ENCODE measurements around the gene CISTR. TPM values are rescaled to one million over a fixed set of nuclear protein-coding genes. Genes with fewer than 3 reads are reported as not detected.
A peak's percentile ranks its signal among the peaks of the same experiment; 100 is the strongest.

The CISTR gene
- total and polyA plus RNA-seq, 2 donors (not counting 1 experiment from before 2014, with no cell fraction given) = not detected

GRCh38 chr12:53739214-53740129 is 12.3 kb downstream of the CISTR start:
- Histone ChIP-seq H3K79me2 (ENCODE audit: control insufficient read depth, insufficient read depth, low read length) (no peaks in the 10 kb centered on the region), H3K27ac (ENCODE audit: insufficient read depth, low read length) (no peak overlapping the region), H3K27me3 (ENCODE audit: control insufficient read depth, insufficient read depth, low read length) (peaks cover 54% of the 10 kb centered on the region), H3K4me3 (replicated peaks in 1 of 4; ENCODE audit: control extremely low read depth in 1 of 4, insufficient read depth in 1 of 4, low read depth in 3 of 4, low read length in 4 of 4) (peak overlapping the region in 2 of 4 experiments; percentile 20 to 32), H4K20me1 (ENCODE audit: control insufficient read depth, extremely low read depth, insufficient read depth, low read length) (no peaks in the 10 kb centered on the region), H3K4me1 (ENCODE audit: control insufficient read depth, extremely low read depth, insufficient read depth, low read length) (peaks cover 2% of the 10 kb centered on the region), H3K36me3 (ENCODE audit: control insufficient read depth, insufficient read depth, low read length) (no peaks in the 10 kb centered on the region), H3K4me2 (ENCODE audit: extremely low read depth, insufficient read depth, low read length) (peak overlapping the region; percentile 40), H3K9ac (ENCODE audit: insufficient read depth, low read length) (no peak overlapping the region), H2AFZ (ENCODE audit: low read length) (no peak overlapping the region), H3K9me3 (ENCODE audit: control insufficient read depth, insufficient read depth, low read depth, low read length) (no peaks in the 10 kb centered on the region)
- DNase-seq (ENCODE audit: low read depth in 2 of 2) = peak in 1 of 2 donors; percentile 18
- TF ChIP-seq CTCF (conservative IDR thresholded peaks at IDR 0.05 in 1 of 2, IDR thresholded peaks at IDR 0.05 in 1 of 2; ENCODE audit: low read depth in 1 of 2, low read length in 2 of 2) (no peak), EZH2 (IDR thresholded peaks at IDR 0.05; ENCODE audit: low read length, missing control alignments) (peak; percentile 92)

GRCh38 chr12:53738406-53739213 is 13.2 kb downstream of the CISTR start:
- Histone ChIP-seq H4K20me1 (ENCODE audit: control insufficient read depth, extremely low read depth, insufficient read depth, low read length) (no peaks in the 10 kb centered on the region), H3K27me3 (ENCODE audit: control insufficient read depth, insufficient read depth, low read length) (peaks cover 50% of the 10 kb centered on the region), H2AFZ (ENCODE audit: low read length) (no peak overlapping the region), H3K4me2 (ENCODE audit: extremely low read depth, insufficient read depth, low read length) (no peak overlapping the region), H3K4me3 (replicated peaks in 1 of 4; ENCODE audit: control extremely low read depth in 1 of 4, insufficient read depth in 1 of 4, low read depth in 3 of 4, low read length in 4 of 4) (no peak overlapping the region), H3K27ac (ENCODE audit: insufficient read depth, low read length) (no peak overlapping the region), H3K4me1 (ENCODE audit: control insufficient read depth, extremely low read depth, insufficient read depth, low read length) (peaks cover 2% of the 10 kb centered on the region), H3K9ac (ENCODE audit: insufficient read depth, low read length) (no peak overlapping the region), H3K9me3 (ENCODE audit: control insufficient read depth, insufficient read depth, low read depth, low read length) (no peaks in the 10 kb centered on the region), H3K36me3 (ENCODE audit: control insufficient read depth, insufficient read depth, low read length) (no peaks in the 10 kb centered on the region), H3K79me2 (ENCODE audit: control insufficient read depth, insufficient read depth, low read length) (no peaks in the 10 kb centered on the region)
- TF ChIP-seq CTCF (conservative IDR thresholded peaks at IDR 0.05 in 1 of 2, IDR thresholded peaks at IDR 0.05 in 1 of 2; ENCODE audit: low read depth in 1 of 2, low read length in 2 of 2) = no peak
- no peak for TF ChIP-seq EZH2 (IDR thresholded peaks at IDR 0.05; ENCODE audit: low read length, missing control alignments)
- no peak for DNase-seq (ENCODE audit: low read depth in 2 of 2)

- Histone ChIP-seq H3K9ac (ENCODE audit: insufficient read depth, low read length) (no peak overlapping the region), H3K9me3 (ENCODE audit: control insufficient read depth, insufficient read depth, low read depth, low read length) (no peaks in the 10 kb centered on the region), H2AFZ (ENCODE audit: low read length) (no peak overlapping the region), H3K79me2 (ENCODE audit: control insufficient read depth, insufficient read depth, low read length) (no peaks in the 10 kb centered on the region), H3K4me1 (ENCODE audit: control insufficient read depth, extremely low read depth, insufficient read depth, low read length) (peaks cover 2% of the 10 kb centered on the region), H4K20me1 (ENCODE audit: control insufficient read depth, extremely low read depth, insufficient read depth, low read length) (no peaks in the 10 kb centered on the region), H3K27me3 (ENCODE audit: control insufficient read depth, insufficient read depth, low read length) (peaks cover 50% of the 10 kb centered on the region), H3K36me3 (ENCODE audit: control insufficient read depth, insufficient read depth, low read length) (no peaks in the 10 kb centered on the region), H3K4me3 (replicated peaks in 1 of 4; ENCODE audit: control extremely low read depth in 1 of 4, insufficient read depth in 1 of 4, low read depth in 3 of 4, low read length in 4 of 4) (no peak overlapping the region), H3K27ac (ENCODE audit: insufficient read depth, low read length) (no peak overlapping the region), H3K4me2 (ENCODE audit: extremely low read depth, insufficient read depth, low read length) (no peak overlapping the region)
- DNase-seq (ENCODE audit: low read depth in 2 of 2) = no peak
- TF ChIP-seq CTCF (conservative IDR thresholded peaks at IDR 0.05 in 1 of 2, IDR thresholded peaks at IDR 0.05 in 1 of 2; ENCODE audit: low read depth in 1 of 2, low read length in 2 of 2) = no peak
- peak; percentile 56 for TF ChIP-seq EZH2 (IDR thresholded peaks at IDR 0.05; ENCODE audit: low read length, missing control alignments)
These were observed 13.8 kb downstream of the CISTR start for GRCh38 chr12:53737951-53738405.

All from fibroblast of lung (primary cell).